GM21447 (cell line): ENCODE measurements around the gene DHX8.
"Not testable (repeated sequence)": the region's sequence is repeated elsewhere in the genome, so short reads cannot be mapped to it uniquely, and the experiment has no call there.

ENCODE experiments used
- ATAC-seq: cut with Tn5 transposase; IDR thresholded peaks from one replicate; pipeline ENCODE4 v1.9.1; 2021; ENCODE audit not compliant: unreplicated experiment

The DHX8 gene

DNA sequence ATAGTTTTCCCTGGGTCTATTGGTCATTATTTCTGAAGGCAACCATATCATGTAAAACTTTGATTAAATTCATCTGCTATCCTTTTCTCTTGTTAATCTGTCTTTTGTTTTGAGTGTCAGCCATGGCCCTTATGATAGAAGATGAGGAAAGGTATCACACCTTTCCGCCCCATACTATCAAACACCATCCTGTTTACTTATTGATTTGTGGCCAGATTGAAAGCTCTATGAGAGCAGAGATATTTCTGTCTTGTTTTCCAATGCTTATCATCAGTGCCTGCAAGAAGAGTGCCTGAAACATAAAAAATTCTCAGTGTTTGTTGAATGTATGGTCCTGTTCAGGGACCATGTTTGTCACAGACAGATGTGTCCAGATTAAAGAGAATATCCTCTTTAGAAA, 22.6 kb upstream of the DHX8 start:
- no peak for ATAC-seq

DNA sequence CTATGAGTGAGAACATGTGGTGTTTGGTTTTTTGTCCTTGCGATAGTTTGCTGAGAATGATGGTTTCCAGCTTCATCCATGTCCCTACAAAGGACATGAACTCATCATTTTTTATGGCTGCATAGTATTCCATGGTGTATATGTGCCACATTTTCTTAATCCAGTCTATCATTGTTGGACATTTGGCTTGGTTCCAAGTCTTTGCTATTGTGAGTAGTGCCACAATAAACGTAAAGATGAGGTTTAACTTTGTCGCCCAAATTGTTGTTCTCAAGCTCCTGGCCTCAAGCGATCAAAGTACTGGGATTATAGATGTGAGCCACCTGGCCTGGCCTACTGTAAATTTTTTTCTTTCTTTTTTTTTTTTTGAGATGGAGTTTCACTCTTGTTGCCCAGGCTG, 21.2 kb upstream of the DHX8 start:
- ATAC-seq: not testable (repeated sequence)

DNA sequence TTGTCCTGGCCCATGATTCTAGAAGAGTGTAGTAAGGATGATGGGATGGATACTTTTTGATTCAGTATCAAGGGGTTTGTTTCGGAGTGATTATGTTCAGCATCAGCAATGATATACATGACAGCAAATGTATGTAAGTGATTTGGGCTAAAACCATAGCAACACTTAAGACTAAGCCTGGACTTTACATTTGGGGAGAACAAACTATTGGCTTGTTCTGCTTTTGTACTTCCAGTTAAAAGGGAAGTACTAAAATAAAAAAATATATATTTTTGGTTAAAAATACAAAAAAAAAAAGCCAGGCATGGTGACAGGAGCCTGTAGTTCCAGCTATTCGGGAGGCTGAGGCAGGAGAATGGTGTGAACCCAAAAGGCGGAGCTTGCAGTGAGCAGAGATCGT, 20.5 kb upstream of the DHX8 start:
- no peak for ATAC-seq

GRCh38 chr17:43464046-43464445, 19.7 kb upstream of the DHX8 start:
- no peak for ATAC-seq

DNA sequence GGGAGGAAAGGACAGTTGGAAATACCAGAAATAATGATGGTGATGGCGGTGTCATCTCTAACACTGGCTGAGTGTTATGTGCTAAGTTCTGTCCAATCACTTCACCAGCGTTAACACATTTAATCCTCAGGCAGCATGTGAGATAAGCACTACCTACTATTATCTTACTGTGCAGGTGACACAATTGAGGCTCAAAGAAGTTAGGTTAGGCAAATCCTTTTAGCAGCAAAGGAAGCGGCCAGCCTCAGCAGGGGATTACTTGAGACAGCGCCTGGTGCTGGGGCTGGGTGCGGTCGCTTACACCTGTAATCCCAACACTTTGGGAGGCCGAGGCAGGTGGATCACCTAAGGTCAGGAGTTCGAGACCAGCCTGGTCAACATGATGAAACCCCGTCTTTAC, 18.7 kb upstream of the DHX8 start:
- no peak for ATAC-seq

DNA sequence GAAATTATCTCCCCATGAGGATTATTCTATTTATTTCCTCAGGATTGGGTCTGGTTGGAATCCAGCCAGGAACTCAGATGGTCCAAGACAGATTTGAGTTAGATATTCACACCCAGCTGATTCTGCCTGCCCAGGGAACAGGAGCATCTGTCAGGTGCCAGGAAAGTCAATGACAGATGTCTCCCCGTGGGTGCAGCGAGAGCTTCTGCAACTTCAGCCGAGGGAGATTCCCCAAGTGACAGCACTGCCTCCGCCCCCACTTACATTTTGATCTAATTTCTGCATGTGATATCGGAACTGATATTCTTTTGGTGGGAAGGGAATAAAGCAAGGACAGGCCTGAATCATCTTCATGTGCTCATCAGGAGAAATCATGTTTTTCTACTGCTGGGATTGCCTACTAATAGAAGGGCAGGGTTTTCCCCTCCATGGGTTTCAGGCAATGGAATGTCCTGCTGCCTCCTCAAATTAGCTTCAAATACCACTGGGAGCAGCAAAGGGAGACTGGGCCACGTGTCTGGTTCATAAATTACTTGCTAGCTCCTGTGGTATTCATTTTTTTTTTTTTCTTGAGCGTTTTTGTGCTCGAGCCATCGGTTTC, 15.7 kb upstream of the DHX8 start:
- ATAC-seq: no peak

DNA sequence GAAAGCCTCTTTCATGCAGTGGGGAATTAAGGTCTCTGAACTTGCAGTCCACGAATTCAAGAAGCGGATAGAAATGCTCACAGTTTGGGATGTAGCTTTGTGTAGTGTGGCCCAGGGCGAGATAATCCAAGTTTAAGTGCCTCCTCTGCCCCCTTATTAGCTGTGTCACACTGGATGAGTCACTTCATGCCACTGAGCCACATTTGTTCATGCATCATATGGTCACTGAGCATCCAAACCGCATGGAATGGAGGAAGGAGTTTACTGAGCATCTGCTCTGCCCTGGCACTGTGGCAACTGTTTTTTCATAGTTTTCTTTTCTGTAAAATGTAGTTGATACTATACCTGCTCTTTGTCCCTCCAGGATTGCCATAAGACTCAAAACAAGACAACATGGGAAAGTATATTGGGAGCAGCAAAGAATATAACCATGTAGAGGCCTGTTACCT, 15.1 kb upstream of the DHX8 start:
- ATAC-seq: no peak

DNA sequence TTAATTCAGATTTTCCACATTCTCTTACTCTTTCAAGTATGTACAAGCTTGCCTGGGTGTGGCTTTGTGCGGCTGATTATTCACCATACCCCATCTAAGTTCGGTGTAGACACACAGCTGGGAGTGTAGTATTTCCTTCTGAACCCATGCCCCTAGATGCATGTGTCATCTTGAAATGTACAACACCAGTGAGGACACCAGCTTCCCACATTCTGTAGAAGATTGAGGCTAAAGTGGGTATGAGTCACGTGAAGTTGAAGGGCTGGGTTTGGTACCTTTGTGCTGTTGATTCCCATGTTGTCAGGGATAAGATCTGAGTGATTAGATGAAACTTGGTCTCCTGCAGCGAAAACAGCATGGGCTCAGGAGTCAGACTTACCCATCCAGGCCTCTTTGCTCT, 14.6 kb upstream of the DHX8 start:
- no peak for ATAC-seq

GRCh38 chr17:43471585-43472160, 12.1 kb upstream of the DHX8 start:
- ATAC-seq: no peak

DNA sequence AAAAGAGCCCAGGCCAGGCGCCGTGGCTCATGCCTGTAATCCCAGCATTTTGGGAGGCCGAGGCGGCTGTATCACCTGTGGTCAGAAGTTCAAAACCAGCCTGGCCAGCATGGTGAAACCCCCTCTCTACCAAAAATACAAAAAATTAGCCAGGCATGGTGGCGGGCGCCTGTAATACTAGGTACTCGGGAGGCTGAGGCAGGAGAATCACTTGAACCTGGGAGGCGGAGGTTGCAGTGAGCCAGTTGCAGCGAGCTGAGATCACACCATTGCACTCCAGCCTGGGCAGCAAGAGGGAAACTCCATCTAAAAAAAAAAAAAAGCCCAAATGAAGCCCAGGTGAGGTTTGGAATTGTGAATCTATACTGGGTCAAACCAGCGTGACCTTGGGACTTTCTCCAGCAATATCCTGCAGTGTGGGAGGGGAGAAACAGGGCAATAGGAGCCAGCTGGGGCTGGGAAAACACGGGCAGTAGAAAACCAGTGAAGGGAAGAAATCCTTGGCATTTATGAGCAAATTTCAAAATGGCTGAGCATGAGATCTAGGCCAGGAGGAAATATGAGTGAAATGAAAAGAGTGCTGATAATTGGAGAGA, 8.2 kb upstream of the DHX8 start:
- ATAC-seq: no peak

DNA sequence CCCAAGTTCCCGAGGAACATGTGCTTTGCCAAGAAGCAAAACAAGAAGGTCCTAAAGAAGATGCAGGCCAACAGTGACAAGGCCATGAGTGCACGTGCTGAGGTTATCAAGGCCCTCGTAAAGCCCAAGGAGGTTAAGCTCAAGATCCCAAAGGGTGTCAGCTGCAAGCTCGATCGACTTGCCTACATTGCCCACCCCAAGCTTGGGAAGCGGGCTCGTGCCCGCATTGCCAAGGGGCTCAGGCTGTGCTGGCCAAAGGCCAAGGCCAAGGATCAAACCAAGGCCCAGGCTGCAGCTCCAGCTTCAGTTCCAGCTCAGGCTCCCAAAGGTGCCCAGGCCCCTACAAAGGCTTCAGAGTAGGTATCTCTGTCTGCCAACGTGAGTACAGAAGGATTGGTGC, 7.5 kb upstream of the DHX8 start:
- not testable (repeated sequence) for ATAC-seq

GRCh38 chr17:43477832-43478634, 5.7 kb upstream of the DHX8 start:
- no peak for ATAC-seq

GRCh38 chr17:43479948-43480347, 3.8 kb upstream of the DHX8 start:
- ATAC-seq: no peak

DNA sequence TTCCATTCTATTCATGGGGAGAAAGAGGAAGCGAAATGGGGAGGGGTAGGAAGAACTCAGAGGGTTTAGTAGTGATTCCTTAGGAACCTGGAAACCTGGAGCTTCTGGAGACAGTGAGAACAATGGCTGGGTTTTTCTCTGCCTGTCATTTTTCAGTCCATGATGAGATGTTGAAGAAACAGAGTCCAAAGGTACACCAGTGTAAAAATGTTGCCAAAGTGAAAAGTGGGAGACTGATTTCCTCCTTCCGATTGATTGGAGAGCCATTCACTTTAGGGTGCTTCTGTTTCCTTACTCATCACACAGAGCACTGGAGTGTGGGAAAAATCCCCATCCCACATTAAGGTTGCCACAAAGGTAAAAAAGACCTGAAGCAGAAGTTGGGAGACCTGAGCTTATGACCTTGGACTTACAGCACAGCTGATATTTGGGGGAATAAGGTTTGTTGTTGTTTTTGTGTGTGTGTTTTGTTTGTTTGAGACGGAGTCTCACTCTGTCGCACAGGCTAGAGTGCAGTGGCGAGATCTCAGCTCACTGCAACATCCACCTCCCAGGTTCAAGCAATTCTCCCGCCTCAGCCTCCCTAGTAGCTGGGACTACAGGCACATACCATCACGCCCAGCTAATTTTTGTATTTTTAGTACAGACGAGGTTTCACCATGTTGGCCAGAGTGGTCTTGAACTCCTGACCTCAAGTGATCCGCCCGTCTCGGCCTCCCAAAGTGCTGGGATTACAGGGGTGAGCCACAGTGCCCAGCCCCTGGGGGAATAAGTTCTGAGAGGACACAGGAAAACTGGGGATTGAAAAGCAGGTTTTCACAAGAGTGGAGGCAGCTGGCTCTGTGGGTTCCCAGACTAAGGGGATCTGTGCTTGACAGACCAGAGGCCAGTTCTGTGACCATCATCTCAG, 1.4 kb upstream of the DHX8 start:
- no peak for ATAC-seq

DNA sequence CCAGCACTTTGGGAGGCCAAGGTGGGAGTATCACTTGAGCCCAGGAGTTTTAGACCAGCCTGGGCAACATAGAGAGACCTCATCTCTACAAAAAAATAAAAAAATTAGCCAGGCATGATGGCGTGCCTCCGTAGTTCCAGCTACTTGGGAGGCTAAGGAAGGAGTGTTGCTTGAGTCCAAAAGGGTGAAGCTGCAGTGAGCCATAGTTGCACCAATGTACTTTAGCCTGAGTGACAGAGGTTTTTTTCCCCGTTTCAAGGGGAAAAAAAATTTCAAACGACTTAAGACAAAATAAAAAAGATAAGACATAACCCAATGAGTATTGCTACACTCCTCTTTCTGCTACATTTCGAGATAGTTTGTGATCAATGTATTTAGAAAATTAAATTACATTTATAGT, 6.8 kb downstream of the DHX8 start:
- ATAC-seq: no peak

DNA sequence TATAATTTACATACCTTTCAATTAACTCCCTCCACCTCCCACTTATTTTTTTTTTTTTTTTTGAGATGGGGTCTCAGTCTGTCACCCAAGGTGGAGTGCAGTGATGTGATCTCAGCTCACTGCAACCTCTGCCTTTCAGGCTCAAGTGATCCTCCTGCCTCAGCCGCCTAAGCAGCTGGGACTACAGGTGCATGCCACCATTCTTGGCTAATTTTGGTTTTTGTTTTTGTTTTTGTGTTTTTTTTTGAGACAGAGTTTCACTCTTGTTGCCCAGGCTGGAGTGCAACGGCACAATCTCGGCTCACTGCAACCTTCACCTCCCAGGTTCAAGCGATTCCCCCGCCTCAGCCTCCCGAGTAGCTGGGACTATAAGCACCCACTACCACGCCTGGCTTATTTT, 25.7 kb downstream of the DHX8 start:
- ATAC-seq: not testable (repeated sequence)

DNA sequence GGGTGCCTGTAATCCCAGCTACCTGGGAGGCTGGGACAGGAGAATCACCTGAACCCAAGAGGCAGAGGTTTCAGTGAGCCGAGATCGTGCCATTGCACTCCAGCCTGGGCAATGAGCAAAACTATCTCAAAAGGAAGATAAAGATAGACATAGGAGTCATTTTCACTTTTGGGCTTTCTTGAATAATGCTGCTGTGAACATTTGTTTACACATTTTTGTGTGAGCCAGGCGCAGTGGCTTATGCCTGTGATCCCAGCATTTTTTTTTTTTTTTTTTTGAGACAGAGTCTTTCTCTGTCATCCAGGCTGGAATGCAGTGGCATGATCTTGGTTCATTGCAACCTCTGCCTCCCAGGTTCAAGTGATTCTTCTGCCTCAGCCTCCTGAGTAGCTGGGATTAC, 27.4 kb downstream of the DHX8 start:
- not testable (repeated sequence) for ATAC-seq

DNA sequence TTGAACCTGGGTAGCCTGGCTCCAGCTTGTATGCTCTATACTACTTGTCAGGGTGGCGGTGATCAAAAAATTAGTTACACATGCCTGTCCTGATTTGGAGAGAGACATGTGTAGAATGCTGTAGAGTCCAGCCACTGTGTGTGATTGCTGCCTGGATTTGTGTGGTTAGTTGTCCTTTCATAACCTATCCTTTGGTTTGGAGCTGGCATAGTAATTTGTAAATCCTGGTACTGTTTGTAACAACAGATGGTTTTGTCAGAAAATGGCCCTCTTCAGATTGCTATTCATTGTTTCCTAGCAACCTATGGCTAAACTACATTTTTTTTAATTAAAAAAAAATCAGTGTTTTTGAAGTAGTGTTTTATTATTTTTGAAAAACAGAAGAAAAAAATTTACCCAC, 31.9 kb downstream of the DHX8 start:
- ATAC-seq: no peak

- peak; percentile 28 for ATAC-seq
Observed at GRCh38 chr17:43517161-43517560, 33.4 kb downstream of the DHX8 start.

GRCh38 chr17:43517615-43518386, 34.0 kb downstream of the DHX8 start:
- ATAC-seq: peak; percentile 58
